Panc1 (cell line): ENCODE measurements around the gene PPP1R3D. TPM values are rescaled to one million over a fixed set of nuclear protein-coding genes. Genes with fewer than 3 reads are reported as not detected.

Source experiments
- ATAC-seq: fragments of 200-7000 bp; cut with Tn5 transposase; 2 replicates; pipeline ENCODE4 v1.9.1; 2020; ENCODE audit warnings: mild to moderate bottlenecking, moderate library complexity
- BruUV-seq: library from RNA; stranded (reverse); fragments of 400-500 nt; replicated peaks from 2 replicates; lab custom pipeline; 2021; lab: Mats Ljungman, UMichigan
- CTCF ChIA-PET: fragments of 300-600 bp; sonication (Branson Sonifier 250); formaldehyde crosslinking; loops from one replicate; lab custom pipeline; 2022; ENCODE audit warnings: antibody characterized with exemption; lab: Charles Lee
- POLR2A ChIA-PET: fragments of 300-600 bp; sonication (Branson Sonifier 250); formaldehyde crosslinking; loops from one replicate; lab custom pipeline; 2022; ENCODE audit warnings: antibody characterized with exemption; lab: Charles Lee
- DNase-seq: peaks from one replicate; pipeline ENCODE4 v3.0.0-alpha.2; 2010; ENCODE audit warnings: low read depth, low spot score
- H3K27ac ChIP-seq: 2 replicates; pipeline ENCODE4 v1.5.1; 2011; ENCODE audit warnings: mild to moderate bottlenecking, low read length, inconsistent platforms
- H3K27me3 ChIP-seq: fragments of 200-500 bp; sonication (Bioruptor generic); 2 replicates; pipeline ENCODE4 v1.6.0; 2014; ENCODE audit warnings: low read length, inconsistent platforms; ENCODE audit not compliant: control insufficient read depth, insufficient read depth
- H3K36me3 ChIP-seq: fragments of 200-500 bp; sonication (Bioruptor generic); 2 replicates; pipeline ENCODE4 v1.5.1; 2014; ENCODE audit warnings: inconsistent platforms, mild to moderate bottlenecking, low read length, moderate library complexity; ENCODE audit not compliant: control insufficient read depth, insufficient read depth
- H3K4me1 ChIP-seq: 2 replicates; pipeline ENCODE4 v1.5.1; 2011; ENCODE audit warnings: inconsistent platforms, mild to moderate bottlenecking, low read length, moderate library complexity; ENCODE audit not compliant: control insufficient read depth, insufficient read depth
- H3K4me3 ChIP-seq, 2 experiments: 2 replicates each; pipeline ENCODE4 v1.5.1; 2011 to 2012; ENCODE audit warnings: low read depth in 2 of 2, low read length in 2 of 2, mild to moderate bottlenecking in 2 of 2, inconsistent platforms in 1 of 2, moderate library complexity in 1 of 2
- H3K9me3 ChIP-seq: fragments of 200-500 bp; sonication (Bioruptor generic); 2 replicates; pipeline ENCODE4 v1.5.1; 2014; ENCODE audit warnings: low read depth, mild to moderate bottlenecking, inconsistent platforms, low read length, moderate library complexity; ENCODE audit not compliant: control insufficient read depth, insufficient read depth
- CTCF ChIP-seq: fragments of 450-650 bp; IDR thresholded peaks from 2 replicates; pipeline ENCODE4 v1.5.1; 2017; ENCODE audit warnings: mild to moderate bottlenecking
- POLR2AphosphoS5 ChIP-seq: IDR thresholded peaks from 2 replicates; pipeline ENCODE4 v1.6.1; 2012; ENCODE audit warnings: mild to moderate bottlenecking, low read depth, low read length, moderate library complexity
- REST ChIP-seq, 2 experiments: IDR thresholded peaks; 2 replicates each; pipeline ENCODE4 v1.6.1; 2011 to 2012; ENCODE audit warnings: low read depth in 2 of 2, control low read depth in 1 of 2, low read length in 1 of 2, mild to moderate bottlenecking in 1 of 2, moderate library complexity in 1 of 2; ENCODE audit not compliant: insufficient read depth in 1 of 2
- SIN3A ChIP-seq: IDR thresholded peaks from 2 replicates; pipeline ENCODE4 v1.6.1; 2012; ENCODE audit warnings: low read depth, mild to moderate bottlenecking, low read length, moderate library complexity, borderline replicate concordance; ENCODE audit not compliant: insufficient read depth
- TCF7L2 ChIP-seq: IDR thresholded peaks from 2 replicates; pipeline ENCODE4 v1.6.1; 2011; ENCODE audit warnings: mild to moderate bottlenecking, low read depth, low read length, inconsistent platforms
- in situ Hi-C: cut with HindIII; loops from 2 replicates; pipeline ENCODE4 v1.10.0; 2016; ENCODE audit warnings: low sequenced_read_pairs, low pct_unique_long_range_greater_than_20kb
- intact Hi-C: fragments of 100-400 bp; cut with micrococcal nuclease; formaldehyde crosslinking; loops from one replicate; pipeline ENCODE4 v1.10.0; 2022; ENCODE audit not compliant: unreplicated experiment
- total RNA-seq: library from RNA; stranded (reverse); gene quantifications from one replicate; pipeline ENCODE4 v1.2.1, GENCODE V29; 2021; ENCODE audit not compliant: unreplicated experiment

The PPP1R3D gene
- total RNA-seq, 1 experiment from 2014 or later, result 7.9 TPM

- Histone ChIP-seq H3K27ac (no peak overlapping the region), H3K27me3 (no peaks in the 10 kb centered on the region), H3K4me3 (no peak overlapping the region), H3K4me1 (no peaks in the 10 kb centered on the region), H3K36me3 (no peaks in the 10 kb centered on the region), H3K9me3 (no peaks in the 10 kb centered on the region)
- intact Hi-C loops (no loop called here), in situ Hi-C loops (no loop called here)
- CTCF ChIA-PET, result no interaction called here
- ATAC-seq (no peak), DNase-seq (no peak)
- POLR2A ChIA-PET, result no interaction called here
- TF ChIP-seq CTCF (no peak), SIN3A (no peak), POLR2AphosphoS5 (no peak), TCF7L2 (no peak), REST (IDR thresholded peaks at IDR 0.05; ENCODE audit: insufficient read depth in 1 of 2, low read depth in 2 of 2, low read length in 1 of 2) (no peak)
- BruUV-seq, result no TSS peak
Measured at GRCh38 chr20:59971428-59971827, 31.3 kb upstream of the PPP1R3D start.

- H3K4me3 ChIP-seq, result no peak overlapping the region
- no peaks in the 10 kb centered on the region for H3K36me3 ChIP-seq
- BruUV-seq, result no TSS peak
- DNase-seq (no peak), ATAC-seq (no peak)
- CTCF ChIA-PET, result no interaction called here
- intact Hi-C loops (no loop called here), in situ Hi-C loops (no loop called here)
- no peaks in the 10 kb centered on the region for H3K4me1 ChIP-seq
- H3K27ac ChIP-seq, result no peak overlapping the region
- no peaks in the 10 kb centered on the region for H3K9me3 ChIP-seq
- no peak for TF ChIP-seq SIN3A
- TF ChIP-seq CTCF, result no peak
- TF ChIP-seq POLR2AphosphoS5, result no peak
- no peak for TF ChIP-seq REST (IDR thresholded peaks at IDR 0.05; ENCODE audit: insufficient read depth in 1 of 2, low read depth in 2 of 2, low read length in 1 of 2)
- TF ChIP-seq TCF7L2, result no peak
- H3K27me3 ChIP-seq, result no peaks in the 10 kb centered on the region
- POLR2A ChIA-PET, result no interaction called here
Measured at GRCh38 chr20:59966428-59966827, 26.3 kb upstream of the PPP1R3D start.
